ENCODE data around the gene CSF1R.

Gene CSF1R

DNA sequence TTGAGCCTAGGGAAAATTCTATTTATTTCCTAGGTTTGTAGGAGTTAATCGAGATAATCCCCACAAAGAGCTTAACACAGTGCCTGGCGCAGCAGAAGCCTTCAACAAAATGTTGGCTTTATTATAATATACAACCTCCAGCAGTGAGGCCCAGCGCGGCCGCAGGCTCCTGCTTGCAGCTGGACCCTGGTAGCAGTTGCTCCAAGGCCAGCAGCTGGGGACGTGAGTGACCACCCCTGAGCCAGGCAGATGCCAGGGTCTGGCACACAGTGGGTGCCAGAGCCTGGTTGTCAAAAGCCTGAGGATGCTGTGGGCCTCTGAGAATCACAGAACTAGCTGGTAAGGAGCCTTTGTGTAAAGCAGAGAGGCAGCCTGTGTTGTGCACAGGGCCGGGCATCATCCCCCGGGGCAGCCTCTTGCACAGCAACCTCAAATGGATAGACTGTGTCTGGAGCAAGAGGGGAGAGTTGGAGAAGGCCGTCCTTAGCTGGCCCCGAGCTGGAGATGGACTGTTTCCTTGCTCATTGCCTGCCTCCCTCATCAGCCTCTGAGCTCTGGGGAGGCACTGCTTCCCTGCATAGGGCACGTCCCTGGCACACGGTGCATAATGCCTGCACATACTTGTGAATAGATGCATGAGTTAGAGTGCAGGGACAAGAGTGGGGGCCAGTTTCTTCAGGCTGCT is 17.3 kb downstream of the CSF1R start:
- no peaks in the 10 kb centered on the region for H3K36me3 ChIP-seq (ENCODE audit: insufficient read depth, low read length)
- H3K79me2 ChIP-seq (ENCODE audit: insufficient read depth, low read length), result no peaks in the 10 kb centered on the region
- H3K4me1 ChIP-seq (ENCODE audit: insufficient read depth, low read length), result no peaks in the 10 kb centered on the region
- no peak overlapping the region for H2AFZ ChIP-seq (ENCODE audit: low read depth, low read length)
- H3K9me3 ChIP-seq (ENCODE audit: insufficient read depth, low read length, severe bottlenecking), result no peaks in the 10 kb centered on the region
- H3K27me3 ChIP-seq (ENCODE audit: insufficient read depth, low read length, poor library complexity), result no peaks in the 10 kb centered on the region
- ATAC-seq (ENCODE audit: insufficient read depth, low read depth) (no peak), DNase-seq (no peak)
- no peak overlapping the region for H3K4me3 ChIP-seq (ENCODE audit: low read depth in 1 of 2, low read length in 2 of 2)
- no peak overlapping the region for H3K4me2 ChIP-seq (ENCODE audit: insufficient read depth, low read length)
- no peaks in the 10 kb centered on the region for H4K20me1 ChIP-seq (ENCODE audit: insufficient read depth, low read length)
- no peak overlapping the region for H3K27ac ChIP-seq (ENCODE audit: low read length)
- no peak for TF ChIP-seq EZH2 (IDR thresholded peaks at IDR 0.05; ENCODE audit: borderline replicate concordance, low read depth, low read length, severe bottlenecking)
- TF ChIP-seq CTCF (IDR thresholded peaks at IDR 0.05; ENCODE audit: borderline replicate concordance, extremely low read depth, low read length, poor library complexity, severe bottlenecking), result no peak
- no peak overlapping the region for H3K9ac ChIP-seq (ENCODE audit: low read depth, low read length)

DNA sequence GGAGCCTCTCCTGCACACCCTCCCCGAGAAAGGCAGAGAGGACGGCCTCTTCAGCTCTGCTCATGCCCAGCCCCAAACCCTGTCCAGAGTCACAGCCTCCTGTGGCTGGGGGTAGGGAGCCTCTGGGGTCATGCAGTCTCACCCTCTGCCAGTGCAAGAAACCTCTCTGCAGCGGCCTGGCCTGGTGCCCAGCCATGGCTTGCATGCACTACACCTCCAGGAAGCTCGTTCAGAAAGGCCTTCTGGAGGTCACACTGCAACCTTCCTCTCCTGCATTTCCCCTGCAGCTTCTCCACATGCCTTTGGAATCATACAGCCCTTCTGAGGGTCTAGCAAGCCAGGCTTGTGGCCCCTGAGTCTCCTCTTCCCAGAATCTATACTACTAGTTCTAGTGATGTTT is 17.9 kb downstream of the CSF1R start:
- H3K4me3 ChIP-seq (ENCODE audit: low read depth in 1 of 2, low read length in 2 of 2), result no peak overlapping the region
- H3K36me3 ChIP-seq (ENCODE audit: insufficient read depth, low read length), result no peaks in the 10 kb centered on the region
- no peak overlapping the region for H3K27ac ChIP-seq (ENCODE audit: low read length)
- TF ChIP-seq CTCF (IDR thresholded peaks at IDR 0.05; ENCODE audit: borderline replicate concordance, extremely low read depth, low read length, poor library complexity, severe bottlenecking), result no peak
- no peak for TF ChIP-seq EZH2 (IDR thresholded peaks at IDR 0.05; ENCODE audit: borderline replicate concordance, low read depth, low read length, severe bottlenecking)
- H2AFZ ChIP-seq (ENCODE audit: low read depth, low read length), result no peak overlapping the region
- DNase-seq, result no peak
- no peaks in the 10 kb centered on the region for H3K79me2 ChIP-seq (ENCODE audit: insufficient read depth, low read length)
- H3K4me1 ChIP-seq (ENCODE audit: insufficient read depth, low read length), result no peaks in the 10 kb centered on the region
- H3K9ac ChIP-seq (ENCODE audit: low read depth, low read length), result no peak overlapping the region
- peaks cover 5% of the 10 kb centered on the region for H3K27me3 ChIP-seq (ENCODE audit: insufficient read depth, low read length, poor library complexity)
- ATAC-seq (ENCODE audit: insufficient read depth, low read depth), result no peak
- H3K9me3 ChIP-seq (ENCODE audit: insufficient read depth, low read length, severe bottlenecking), result no peaks in the 10 kb centered on the region
- no peaks in the 10 kb centered on the region for H4K20me1 ChIP-seq (ENCODE audit: insufficient read depth, low read length)
- no peak overlapping the region for H3K4me2 ChIP-seq (ENCODE audit: insufficient read depth, low read length)

DNA sequence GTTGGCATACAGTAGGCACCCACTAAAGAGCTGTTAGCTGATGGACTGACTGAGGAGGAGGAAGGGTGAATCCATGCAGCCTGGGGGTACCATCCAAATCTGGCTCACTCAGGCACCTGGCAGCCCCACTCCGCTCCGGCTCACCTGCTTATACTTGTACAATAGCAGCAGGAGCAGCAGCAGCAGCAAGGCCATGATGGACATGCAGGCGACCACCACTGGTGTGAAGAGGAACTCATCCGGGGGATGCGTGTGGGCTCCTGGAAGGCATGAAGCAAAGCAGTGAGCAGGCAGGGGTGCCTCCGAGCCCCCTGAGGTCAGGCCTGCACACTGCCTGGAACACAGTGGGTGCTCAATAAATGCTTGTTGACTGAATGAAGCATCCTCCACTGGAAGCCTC is 18.3 kb downstream of the CSF1R start:
- H3K4me2 ChIP-seq (ENCODE audit: insufficient read depth, low read length), result no peak overlapping the region
- DNase-seq (no peak), ATAC-seq (ENCODE audit: insufficient read depth, low read depth) (no peak)
- no peaks in the 10 kb centered on the region for H3K4me1 ChIP-seq (ENCODE audit: insufficient read depth, low read length)
- H4K20me1 ChIP-seq (ENCODE audit: insufficient read depth, low read length), result no peaks in the 10 kb centered on the region
- TF ChIP-seq EZH2 (IDR thresholded peaks at IDR 0.05; ENCODE audit: borderline replicate concordance, low read depth, low read length, severe bottlenecking), result no peak
- TF ChIP-seq CTCF (IDR thresholded peaks at IDR 0.05; ENCODE audit: borderline replicate concordance, extremely low read depth, low read length, poor library complexity, severe bottlenecking), result no peak
- no peak overlapping the region for H3K4me3 ChIP-seq (ENCODE audit: low read depth in 1 of 2, low read length in 2 of 2)
- H3K79me2 ChIP-seq (ENCODE audit: insufficient read depth, low read length), result no peaks in the 10 kb centered on the region
- no peaks in the 10 kb centered on the region for H3K9me3 ChIP-seq (ENCODE audit: insufficient read depth, low read length, severe bottlenecking)
- no peak overlapping the region for H3K9ac ChIP-seq (ENCODE audit: low read depth, low read length)
- peaks cover 6% of the 10 kb centered on the region for H3K27me3 ChIP-seq (ENCODE audit: insufficient read depth, low read length, poor library complexity)
- H3K27ac ChIP-seq (ENCODE audit: low read length), result no peak overlapping the region
- H3K36me3 ChIP-seq (ENCODE audit: insufficient read depth, low read length), result no peaks in the 10 kb centered on the region
- no peak overlapping the region for H2AFZ ChIP-seq (ENCODE audit: low read depth, low read length)
